ENCODE measurements around the gene SH3BP2.

GRCh38 chr4:2824329-2824835 is 31.5 kb downstream of the SH3BP2 start:
- TF ChIP-seq, protein P1, sequence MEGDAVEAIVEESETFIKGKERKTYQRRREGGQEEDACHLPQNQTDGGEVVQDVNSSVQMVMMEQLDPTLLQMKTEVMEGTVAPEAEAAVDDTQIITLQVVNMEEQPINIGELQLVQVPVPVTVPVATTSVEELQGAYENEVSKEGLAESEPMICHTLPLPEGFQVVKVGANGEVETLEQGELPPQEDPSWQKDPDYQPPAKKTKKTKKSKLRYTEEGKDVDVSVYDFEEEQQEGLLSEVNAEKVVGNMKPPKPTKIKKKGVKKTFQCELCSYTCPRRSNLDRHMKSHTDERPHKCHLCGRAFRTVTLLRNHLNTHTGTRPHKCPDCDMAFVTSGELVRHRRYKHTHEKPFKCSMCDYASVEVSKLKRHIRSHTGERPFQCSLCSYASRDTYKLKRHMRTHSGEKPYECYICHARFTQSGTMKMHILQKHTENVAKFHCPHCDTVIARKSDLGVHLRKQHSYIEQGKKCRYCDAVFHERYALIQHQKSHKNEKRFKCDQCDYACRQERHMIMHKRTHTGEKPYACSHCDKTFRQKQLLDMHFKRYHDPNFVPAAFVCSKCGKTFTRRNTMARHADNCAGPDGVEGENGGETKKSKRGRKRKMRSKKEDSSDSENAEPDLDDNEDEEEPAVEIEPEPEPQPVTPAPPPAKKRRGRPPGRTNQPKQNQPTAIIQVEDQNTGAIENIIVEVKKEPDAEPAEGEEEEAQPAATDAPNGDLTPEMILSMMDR (IDR thresholded peaks at IDR 0.05), result no peak
- no peak for TF ChIP-seq POLR2AphosphoS5 (IDR thresholded peaks at IDR 0.05)

Data from prostate gland (tissue), 2 donors.